Measurements from ENCODE around the gene SSU72. TPM values are rescaled to one million over a fixed set of nuclear protein-coding genes. Genes with fewer than 3 reads are reported as not detected.

The SSU72 gene
- polyA plus RNA-seq, 1 donor (not counting 4 experiments of a cell fraction or from before 2014, with no cell fraction given) = 79.7 TPM

- Histone ChIP-seq H3K9me1 (ENCODE audit: control insufficient read depth, extremely low read depth, insufficient read depth, low read length) (no peaks in the 10 kb centered on the region), H2AFZ (ENCODE audit: control insufficient read depth, low read length) (no peak overlapping the region), H3K27ac (ENCODE audit: control insufficient read depth, insufficient read depth, low read length) (no peak overlapping the region), H3K27me3 (ENCODE audit: control insufficient read depth, extremely low read depth, insufficient read depth, low read length) (peaks cover 13% of the 10 kb centered on the region), H3K4me1 (ENCODE audit: control insufficient read depth, extremely low read depth, insufficient read depth, low read length) (no peaks in the 10 kb centered on the region), H3K9ac (ENCODE audit: control insufficient read depth, extremely low read depth, insufficient read depth, low read length) (no peak overlapping the region), H3K79me2 (ENCODE audit: control insufficient read depth, insufficient read depth, low read length) (no peaks in the 10 kb centered on the region), H3K4me2 (ENCODE audit: control insufficient read depth, extremely low read depth, insufficient read depth, low read depth, low read length) (no peak overlapping the region), H3K4me3 (ENCODE audit: control insufficient read depth in 2 of 3, extremely low read depth in 1 of 3, insufficient read depth in 2 of 3, low read depth in 1 of 3, low read length in 3 of 3) (no peak overlapping the region), H4K20me1 (ENCODE audit: control insufficient read depth, extremely low read depth, insufficient read depth, low read length) (no peaks in the 10 kb centered on the region), H3K36me3 (ENCODE audit: control insufficient read depth in 2 of 2, extremely low read depth in 1 of 2, insufficient read depth in 2 of 2, low read length in 2 of 2) (no peaks in the 10 kb centered on the region), H3K9me3 (ENCODE audit: control insufficient read depth, low read depth, low read length) (no peaks in the 10 kb centered on the region)
- no peak for TF ChIP-seq CTCF (optimal IDR thresholded peaks at IDR 0.05 in 1 of 3, IDR thresholded peaks at IDR 0.05 in 1 of 3, conservative IDR thresholded peaks at IDR 0.05 in 1 of 3; ENCODE audit: extremely low read depth in 1 of 3, insufficient read depth in 2 of 3, low read length in 3 of 3)
- no peak for TF ChIP-seq EZH2 (IDR thresholded peaks at IDR 0.05; ENCODE audit: low read length)
- DNase-seq (ENCODE audit: low read depth, low spot score) = no peak
- FAIRE-seq = no peak
- dilution Hi-C loops (cut with MboI; ENCODE audit: extremely low pct_ligation_motif_present, low sequenced_read_pairs) = no loop called here
Observed at GRCh38 chr1:1582585-1583346, 8.1 kb upstream of the SSU72 start.

DNA sequence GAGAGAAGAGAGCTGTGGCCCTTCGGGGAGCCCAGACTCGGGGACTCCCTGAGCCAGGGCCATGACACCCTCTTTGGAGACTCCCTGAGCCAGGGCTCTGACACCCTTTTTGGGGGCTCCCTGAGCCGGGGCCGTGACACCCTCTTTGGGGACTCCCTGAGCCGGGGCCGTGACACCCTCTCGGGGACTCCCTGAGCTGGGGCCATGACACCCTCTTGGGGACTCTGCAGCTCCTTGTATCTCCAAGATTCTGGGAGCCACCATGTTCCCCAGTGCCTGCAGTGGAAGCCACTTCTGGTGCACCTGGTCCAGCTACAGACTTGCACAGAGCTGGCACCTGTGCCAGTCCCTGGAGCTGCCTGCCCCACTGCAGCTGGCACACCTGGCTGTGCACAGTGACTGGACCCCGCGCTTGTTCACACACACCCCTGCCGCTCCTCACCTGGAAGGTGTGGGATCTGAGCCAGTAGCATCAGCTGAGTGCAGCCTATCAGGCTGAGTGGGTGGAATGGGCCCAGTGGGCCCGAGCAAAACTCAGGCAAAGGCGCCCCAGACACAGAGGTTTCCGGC, 3.8 kb upstream of the SSU72 start:
- peaks cover 13% of the 10 kb centered on the region for H3K27me3 ChIP-seq (ENCODE audit: control insufficient read depth, extremely low read depth, insufficient read depth, low read length)
- H3K9me1 ChIP-seq (ENCODE audit: control insufficient read depth, extremely low read depth, insufficient read depth, low read length) = no peaks in the 10 kb centered on the region
- dilution Hi-C loops (cut with MboI; ENCODE audit: extremely low pct_ligation_motif_present, low sequenced_read_pairs) = no loop called here
- DNase-seq (ENCODE audit: low read depth, low spot score) = no peak
- no peak for TF ChIP-seq EZH2 (IDR thresholded peaks at IDR 0.05; ENCODE audit: low read length)
- no peak overlapping the region for H2AFZ ChIP-seq (ENCODE audit: control insufficient read depth, low read length)
- no peaks in the 10 kb centered on the region for H3K36me3 ChIP-seq (ENCODE audit: control insufficient read depth in 2 of 2, extremely low read depth in 1 of 2, insufficient read depth in 2 of 2, low read length in 2 of 2)
- H3K4me3 ChIP-seq (ENCODE audit: control insufficient read depth in 2 of 3, extremely low read depth in 1 of 3, insufficient read depth in 2 of 3, low read depth in 1 of 3, low read length in 3 of 3) = no peak overlapping the region
- H3K4me1 ChIP-seq (ENCODE audit: control insufficient read depth, extremely low read depth, insufficient read depth, low read length) = peaks cover 10% of the 10 kb centered on the region
- H3K9me3 ChIP-seq (ENCODE audit: control insufficient read depth, low read depth, low read length) = no peaks in the 10 kb centered on the region
- H3K9ac ChIP-seq (ENCODE audit: control insufficient read depth, extremely low read depth, insufficient read depth, low read length) = no peak overlapping the region
- H4K20me1 ChIP-seq (ENCODE audit: control insufficient read depth, extremely low read depth, insufficient read depth, low read length) = no peaks in the 10 kb centered on the region
- no peak overlapping the region for H3K4me2 ChIP-seq (ENCODE audit: control insufficient read depth, extremely low read depth, insufficient read depth, low read depth, low read length)
- no peak for FAIRE-seq
- H3K27ac ChIP-seq (ENCODE audit: control insufficient read depth, insufficient read depth, low read length) = no peak overlapping the region
- peaks cover 10% of the 10 kb centered on the region for H3K79me2 ChIP-seq (ENCODE audit: control insufficient read depth, insufficient read depth, low read length)

Data from keratinocyte (primary cell).